ENCODE measurements around the gene REEP3. TPM values are rescaled to one million over a fixed set of nuclear protein-coding genes. Genes with fewer than 3 reads are reported as not detected.
"Not testable (repeated sequence)": the region's sequence is repeated elsewhere in the genome, so short reads cannot be mapped to it uniquely, and the experiment has no call there.

Gene REEP3
- total RNA-seq, 4 donors from 2014 or later: 60.3 to 115 (median 89.2) TPM

- Histone ChIP-seq H3K9me3 (no peaks in the 10 kb centered on the region), H3K27ac (replicated peaks in 1 of 4) (peak overlapping the region in 1 of 4 donors; percentile 9), H3K36me3 (no peaks in the 10 kb centered on the region), H3K4me3 (peak overlapping the region in 1 of 4 donors; percentile 9), H3K27me3 (no peaks in the 10 kb centered on the region), H3K4me1 (peaks cover 22 to 49% (median 30%) of the 10 kb centered on the region in 4 donors)
- intact Hi-C loops (cut with DNase I): no loop called here
- DNase-seq (ENCODE audit: extremely low spot score): no peak
- 65% methylated on average over 6 of the region's 6 CpGs for WGBS
- no peak for TF ChIP-seq EP300 (IDR thresholded peaks at IDR 0.05)
- no peak for TF ChIP-seq POLR2A (IDR thresholded peaks at IDR 0.05; ENCODE audit: low read depth)
- no peak for TF ChIP-seq POLR2AphosphoS5 (IDR thresholded peaks at IDR 0.05)
- TF ChIP-seq CTCF (IDR thresholded peaks at IDR 0.05): no peak
Measured at GRCh38 chr10:63481815-63482421, 39.3 kb upstream of the REEP3 start.

DNA sequence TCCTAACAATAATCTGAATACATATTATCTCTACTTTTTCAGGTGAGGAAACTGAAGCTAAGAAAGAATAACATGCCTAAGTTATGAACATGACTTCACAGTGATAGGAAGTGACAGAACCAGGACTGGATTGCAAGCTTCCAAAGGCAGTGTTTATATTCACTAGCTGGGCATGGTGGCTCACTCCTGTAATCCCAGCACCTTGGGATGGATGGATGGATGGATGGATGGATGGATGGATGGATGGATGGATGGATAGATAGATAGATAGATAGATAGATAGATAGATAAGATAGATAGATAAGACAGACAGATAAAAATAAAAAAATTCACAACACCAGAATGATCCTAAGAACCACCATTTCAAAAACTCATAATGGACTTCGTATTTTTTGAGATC lies 37.2 kb upstream of the REEP3 start:
- TF ChIP-seq EP300 (IDR thresholded peaks at IDR 0.05): no peak
- TF ChIP-seq POLR2AphosphoS5 (IDR thresholded peaks at IDR 0.05): no peak
- Histone ChIP-seq H3K4me3 (no peak overlapping the region), H3K4me1 (peaks cover 23 to 52% (median 38%) of the 10 kb centered on the region in 4 donors), H3K36me3 (no peaks in the 10 kb centered on the region), H3K27me3 (no peaks in the 10 kb centered on the region), H3K27ac (replicated peaks in 1 of 4) (no peak overlapping the region), H3K9me3 (no peaks in the 10 kb centered on the region)
- DNase-seq (ENCODE audit: extremely low spot score): no peak
- intact Hi-C loops (cut with DNase I): no loop called here
- 94% methylated on average over 1 of the region's 1 CpG for WGBS

- Histone ChIP-seq H3K36me3 (no peaks in the 10 kb centered on the region), H3K4me3 (no peak overlapping the region), H3K27ac (replicated peaks in 1 of 4) (no peak overlapping the region), H3K4me1 (peaks cover 28 to 44% (median 40%) of the 10 kb centered on the region in 4 donors), H3K27me3 (no peaks in the 10 kb centered on the region), H3K9me3 (no peaks in the 10 kb centered on the region)
- intact Hi-C loops (cut with DNase I): no loop called here
- TF ChIP-seq CTCF (IDR thresholded peaks at IDR 0.05): no peak
- TF ChIP-seq EP300 (IDR thresholded peaks at IDR 0.05): no peak
- no peak for TF ChIP-seq POLR2A (IDR thresholded peaks at IDR 0.05; ENCODE audit: low read depth)
- TF ChIP-seq POLR2AphosphoS5 (IDR thresholded peaks at IDR 0.05): no peak
- WGBS: 89% methylated on average over 3 of the region's 3 CpGs
- DNase-seq (ENCODE audit: extremely low spot score): no peak
Measured at GRCh38 chr10:63487990-63488389, 33.2 kb upstream of the REEP3 start.

GRCh38 chr10:63489838-63490237 lies 31.4 kb upstream of the REEP3 start:
- Histone ChIP-seq H3K4me1 (peaks cover 24 to 44% (median 36%) of the 10 kb centered on the region in 4 donors), H3K27me3 (no peaks in the 10 kb centered on the region), H3K27ac (replicated peaks in 1 of 4) (no peak overlapping the region), H3K9me3 (no peaks in the 10 kb centered on the region), H3K36me3 (no peaks in the 10 kb centered on the region), H3K4me3 (no peak overlapping the region)
- no peak for DNase-seq (ENCODE audit: extremely low spot score)
- 100% methylated on average over 1 of the region's 3 CpGs for WGBS
- intact Hi-C loops (cut with DNase I): no loop called here
- TF ChIP-seq EP300 (IDR thresholded peaks at IDR 0.05): no peak

- intact Hi-C loops (cut with DNase I): no loop called here
- DNase-seq (ENCODE audit: extremely low spot score): no peak
- WGBS: 77% methylated on average over 8 of the region's 8 CpGs
- Histone ChIP-seq H3K27ac (replicated peaks in 1 of 4) (peak overlapping the region; percentile 30 to 56 (median 38)), H3K4me3 (peak overlapping the region in 1 of 4 donors; percentile 1), H3K9me3 (no peaks in the 10 kb centered on the region), H3K27me3 (no peaks in the 10 kb centered on the region), H3K36me3 (no peaks in the 10 kb centered on the region), H3K4me1 (peaks cover 15 to 32% (median 29%) of the 10 kb centered on the region in 4 donors)
- TF ChIP-seq POLR2AphosphoS5 (IDR thresholded peaks at IDR 0.05): peak in 1 of 2 donors; percentile 39
- TF ChIP-seq EP300 (IDR thresholded peaks at IDR 0.05): no peak
Measured at GRCh38 chr10:63491588-63492316, 29.4 kb upstream of the REEP3 start.

DNA sequence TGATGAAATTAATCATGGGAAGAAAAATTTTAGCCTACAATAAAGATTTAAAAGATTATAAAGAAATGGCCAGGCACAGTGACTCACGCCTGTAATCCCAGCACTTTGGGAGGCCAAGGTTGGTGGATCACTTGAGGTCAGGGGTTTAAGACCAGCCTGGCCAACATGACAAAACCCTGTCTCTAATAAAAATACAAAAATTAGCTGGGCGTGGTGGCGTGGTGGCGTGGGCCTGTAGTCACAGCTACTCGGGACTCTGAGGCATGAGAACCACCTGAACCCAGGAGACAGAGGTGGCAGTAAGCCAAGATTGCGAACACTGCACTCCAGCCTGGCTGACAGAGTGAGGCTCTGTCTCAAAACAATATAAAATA lies 28.9 kb upstream of the REEP3 start:
- H3K36me3 ChIP-seq; H3K27me3 ChIP-seq; intact Hi-C loops (cut with DNase I); H3K4me3 ChIP-seq; DNase-seq (ENCODE audit: extremely low spot score); H3K9me3 ChIP-seq: not testable (repeated sequence)
- peaks cover 13 to 26% (median 23%) of the 10 kb centered on the region in 4 donors for H3K4me1 ChIP-seq
- 74% methylated on average over 6 of the region's 6 CpGs for WGBS
- H3K27ac ChIP-seq (replicated peaks in 1 of 4): peak overlapping the region; percentile 30 to 56 (median 38)

Data from esophagus muscularis mucosa (tissue), 4 donors.